Lower leg skin (tissue), 3 donors: Measurements from ENCODE around the gene CD84.

ENCODE experiments used
- CTCF ChIP-seq, 3 donors: fragments of 450-650 bp; IDR thresholded peaks; one replicate each; pipeline ENCODE4 v1.5.1; 2016; ENCODE audit warnings: antibody characterized with exemption in 3 of 3, mild to moderate bottlenecking in 3 of 3, moderate library complexity in 2 of 3
- POLR2A ChIP-seq, 2 donors: fragments of 450-650 bp; IDR thresholded peaks; one replicate each; pipeline ENCODE4 v1.6.1; 2016 to 2017; ENCODE audit warnings: antibody characterized with exemption in 2 of 2, mild to moderate bottlenecking in 1 of 2, moderate library complexity in 1 of 2

- no peak for TF ChIP-seq CTCF (IDR thresholded peaks at IDR 0.05)
- TF ChIP-seq POLR2A (IDR thresholded peaks at IDR 0.05), result no peak
Observed at GRCh38 chr1:160584784-160585183, 5.5 kb upstream of the CD84 start.
